T47D (cell line): ENCODE data around the gene WNT5A.

Source experiments
- DNase-seq, 2 experiments: peaks; one replicate each; pipeline versions ENCODE4 v3.0.0 to v3.0.0-alpha.2; 2011 to 2012; ENCODE audit warnings: low read depth in 1 of 2, low spot score in 1 of 2
- JUND ChIP-seq: IDR thresholded peaks from 2 replicates; pipeline ENCODE4 v1.6.1; 2012; ENCODE audit warnings: low read depth
- in situ Hi-C: cut with HindIII; loops from 2 replicates; pipeline ENCODE4 v1.10.0; 2016; ENCODE audit warnings: low sequenced_read_pairs, low pct_unique_long_range_greater_than_20kb

The WNT5A gene

GRCh38 chr3:55469957-55470526 is 17.1 kb downstream of the WNT5A start:
- no peak for TF ChIP-seq JUND
- in situ Hi-C loops, result no loop called here

DNA sequence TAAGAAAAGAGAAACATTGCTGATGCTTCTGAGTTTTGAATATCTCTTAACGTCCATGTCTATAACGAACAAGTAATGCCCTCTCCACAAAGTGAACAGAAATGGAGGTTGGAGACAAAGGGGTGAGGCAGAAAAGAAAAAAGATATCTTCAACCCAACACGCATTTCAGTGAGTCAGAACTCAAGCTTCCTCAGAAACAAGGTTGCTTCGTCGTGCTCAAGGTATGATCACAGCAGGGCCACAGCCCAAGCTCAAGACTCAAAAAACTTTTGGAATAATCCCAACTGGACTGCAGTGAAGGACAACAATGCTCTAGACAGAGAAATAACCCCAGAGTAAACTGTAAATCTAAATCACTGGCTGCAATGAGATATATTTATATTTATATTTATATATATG is 18.9 kb downstream of the WNT5A start:
- no peak for TF ChIP-seq JUND
- in situ Hi-C loops, result no loop called here
- DNase-seq, result no peak

More at GRCh38 chr3:55469957-55470526, 17.1 kb downstream of the WNT5A start:
- DNase-seq, result no peak

DNA sequence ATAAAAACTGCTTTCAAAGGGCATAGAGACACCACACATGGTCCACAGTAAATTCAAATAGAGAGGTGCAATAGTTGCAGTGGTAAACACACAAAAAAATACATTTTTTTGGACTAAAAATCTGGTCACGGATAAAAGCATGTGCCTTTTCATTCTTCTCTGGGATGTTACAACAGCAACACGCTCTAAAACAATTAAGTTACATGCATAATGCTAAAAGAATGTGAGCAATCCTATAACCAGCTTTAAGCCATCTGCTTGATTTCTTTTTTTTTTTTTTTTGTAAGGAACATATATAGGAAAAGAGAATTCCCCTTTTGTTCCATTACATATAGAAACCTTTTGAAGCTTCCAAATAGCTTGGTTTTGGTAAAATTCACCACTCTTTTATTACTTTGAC is 20.0 kb downstream of the WNT5A start:
- in situ Hi-C loops, result no loop called here
- TF ChIP-seq JUND, result no peak
- DNase-seq, result no peak

DNA sequence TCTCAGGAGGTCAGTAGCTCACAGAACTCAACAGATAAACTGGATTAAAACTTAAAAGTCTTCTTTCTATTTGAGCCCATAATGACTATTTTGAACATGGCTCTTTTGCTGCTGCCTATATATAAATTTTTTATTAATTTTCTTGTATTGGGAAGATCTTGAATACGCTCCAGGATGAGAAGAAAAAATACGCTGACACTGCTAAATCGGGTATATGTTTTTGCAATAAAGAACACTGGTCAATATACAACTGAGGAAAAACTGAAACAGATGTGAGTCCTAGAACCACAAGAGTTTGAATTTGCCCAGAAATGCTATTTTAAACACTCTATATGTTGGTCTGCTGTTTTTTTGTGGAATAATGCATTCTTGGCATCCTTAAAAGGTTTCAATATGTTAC is 20.6 kb downstream of the WNT5A start:
- in situ Hi-C loops, result no loop called here
- TF ChIP-seq JUND, result no peak
- no peak for DNase-seq

DNA sequence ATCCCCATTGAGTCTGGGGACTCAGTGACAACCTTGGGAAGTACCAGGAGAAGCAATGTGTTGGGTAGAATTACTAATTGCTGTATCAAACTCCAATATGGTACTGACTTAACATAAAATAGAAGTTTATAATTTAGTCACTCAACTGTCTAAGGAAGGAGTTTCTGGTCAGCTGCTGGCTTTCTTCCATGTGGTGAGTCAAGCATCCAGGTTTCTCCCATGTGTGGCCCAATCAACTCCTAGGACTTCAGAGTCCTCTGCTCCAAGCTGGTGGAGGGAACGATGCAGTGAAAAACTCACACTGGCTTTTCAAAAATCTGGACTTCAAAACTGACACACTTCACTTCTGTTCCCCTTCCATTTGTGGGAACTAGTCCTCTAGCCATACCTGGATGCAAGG is 25.2 kb downstream of the WNT5A start:
- in situ Hi-C loops, result no loop called here
- no peak for DNase-seq
- TF ChIP-seq JUND, result no peak

GRCh38 chr3:55459838-55460237 is 27.3 kb downstream of the WNT5A start:
- no peak for DNase-seq
- in situ Hi-C loops, result no loop called here
- no peak for TF ChIP-seq JUND

GRCh38 chr3:55458181-55458790 is 28.8 kb downstream of the WNT5A start:
- no peak for TF ChIP-seq JUND
- in situ Hi-C loops, result no loop called here
- DNase-seq, result no peak

- in situ Hi-C loops, result no loop called here
- TF ChIP-seq JUND, result no peak
- DNase-seq, result no peak
These were observed 31.2 kb downstream of the WNT5A start for GRCh38 chr3:55455915-55456314.

DNA sequence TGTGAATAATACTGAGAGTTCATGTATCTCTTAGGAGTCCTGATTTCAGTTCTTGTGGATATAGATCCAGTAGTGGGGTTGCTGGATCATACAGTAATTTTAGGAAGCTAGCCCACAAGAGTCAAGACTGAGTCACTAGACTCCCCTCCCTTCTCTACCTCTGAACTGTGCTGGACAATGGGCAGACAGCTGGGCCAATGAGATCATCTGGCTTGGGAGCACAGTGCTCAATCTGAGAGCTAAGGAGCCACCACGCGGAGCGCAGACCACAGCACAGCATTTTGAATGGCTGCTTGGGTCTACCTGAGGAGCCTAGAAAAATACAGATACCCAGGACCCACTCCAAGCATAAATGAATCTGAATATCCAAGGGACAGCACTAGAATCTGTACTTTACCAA is 32.5 kb downstream of the WNT5A start:
- no peak for TF ChIP-seq JUND
- DNase-seq, result no peak
- in situ Hi-C loops, result no loop called here

- no peak for DNase-seq
- in situ Hi-C loops, result no loop called here
- TF ChIP-seq JUND, result no peak
These were observed 33.1 kb downstream of the WNT5A start for GRCh38 chr3:55453886-55454496.

- in situ Hi-C loops, result no loop called here
- DNase-seq, result no peak
- TF ChIP-seq JUND, result no peak
These were observed 34.2 kb downstream of the WNT5A start for GRCh38 chr3:55452886-55453285.

- in situ Hi-C loops, result no loop called here
- no peak for TF ChIP-seq JUND
- DNase-seq, result peak in 1 of 2 experiments; percentile 4
These were observed 37.6 kb downstream of the WNT5A start for GRCh38 chr3:55449527-55449926.

DNA sequence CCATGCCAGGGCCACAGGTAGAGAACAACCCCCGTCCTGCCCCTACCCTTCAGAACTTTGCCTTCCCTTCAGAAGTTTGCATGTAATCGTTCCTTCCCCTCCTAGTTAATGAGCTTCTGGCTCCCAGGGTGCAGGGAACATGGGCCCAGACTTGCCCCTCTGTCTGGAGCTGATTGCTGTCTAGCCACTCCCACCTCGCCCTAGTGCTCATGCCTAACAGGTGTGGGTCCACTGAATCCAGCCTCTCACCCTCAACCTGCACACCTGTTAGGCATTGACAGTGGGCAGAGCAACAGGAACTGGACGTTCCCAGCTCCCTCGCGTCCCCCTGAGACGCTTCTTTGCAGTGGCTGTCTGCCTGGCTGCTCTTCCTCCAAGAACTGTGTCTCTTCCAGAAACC is 40.3 kb downstream of the WNT5A start:
- in situ Hi-C loops, result no loop called here
- DNase-seq, result no peak
- TF ChIP-seq JUND, result no peak

DNA sequence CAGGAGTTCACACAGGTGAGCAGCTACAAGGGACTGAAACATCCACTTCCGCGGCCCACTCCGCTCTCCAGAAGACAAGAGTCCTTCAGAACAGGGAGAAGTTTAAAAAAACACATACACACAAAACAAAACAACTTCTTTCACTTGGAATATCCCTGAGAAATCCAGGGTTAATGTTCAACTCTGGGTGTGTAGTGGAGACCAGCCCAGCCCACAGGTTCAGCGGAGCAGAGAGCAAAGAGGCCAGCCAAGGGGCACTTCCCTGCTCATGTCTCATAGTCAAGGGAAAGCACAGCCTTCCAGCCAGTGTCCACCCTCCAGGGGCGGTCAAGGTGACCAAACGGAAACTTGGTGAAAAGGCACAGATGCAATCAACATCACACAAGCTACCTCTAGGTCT is 41.6 kb downstream of the WNT5A start:
- DNase-seq, result no peak
- TF ChIP-seq JUND, result no peak
- in situ Hi-C loops, result no loop called here
